HEK293 (cell line): Measurements from ENCODE around the gene SULT1A2.
"Not testable (repeated sequence)": the region's sequence is repeated elsewhere in the genome, so short reads cannot be mapped to it uniquely, and the experiment has no call there.

Source experiments
- CTCF ChIA-PET: fragments of 350-600 bp; formaldehyde crosslinking; extraction: SDS; loops from one replicate; lab custom pipeline; 2021; ENCODE audit warnings: antibody characterized with exemption; lab: Yijun Ruan, JAX
- POLR2A ChIA-PET: fragments of 300-600 bp; formaldehyde crosslinking; extraction: SDS; loops from one replicate; lab custom pipeline; 2020; ENCODE audit warnings: antibody characterized with exemption, inconsistent platforms; lab: Yijun Ruan, JAX
- H3K27ac ChIP-seq: fragments of 200-500 bp; sonication (Bioruptor generic); 2 replicates; pipeline ENCODE4 v1.5.1; 2014; ENCODE audit warnings: low read depth, low read length, control low read depth, inconsistent platforms; ENCODE audit errors: extremely low read depth
- H3K36me3 ChIP-seq, 2 experiments: fragments of 200-500 bp in 1 of 2; sonication (Bioruptor generic) in 1 of 2; 1 replicate in 1 of 2; 2 replicates in 1 of 2; pipeline ENCODE4 v1.5.1; 2014 to 2017; ENCODE audit warnings: inconsistent platforms in 2 of 2, low read length in 2 of 2; ENCODE audit not compliant: control insufficient read depth in 2 of 2, insufficient read depth in 1 of 2
- H3K4me1 ChIP-seq: fragments of 200-500 bp; sonication (Bioruptor generic); 2 replicates; pipeline ENCODE4 v1.5.1; 2014; ENCODE audit warnings: mild to moderate bottlenecking, low read length, inconsistent platforms; ENCODE audit not compliant: control insufficient read depth, insufficient read depth
- H3K4me3 ChIP-seq: 2 replicates; pipeline ENCODE4 v1.5.1; 2011; ENCODE audit warnings: low read depth, mild to moderate bottlenecking, control low read depth, low read length, moderate library complexity
- H3K9me3 ChIP-seq: fragments of 200-500 bp; sonication (Bioruptor generic); 2 replicates; pipeline ENCODE4 v1.5.1; 2014; ENCODE audit warnings: low read depth, low read length, inconsistent platforms; ENCODE audit not compliant: control insufficient read depth, insufficient read depth
- KLF16 ChIP-seq: fragments of 450-650 bp; formaldehyde crosslinking; IDR thresholded peaks from 2 replicates; pipeline ENCODE4 v1.5.1; 2017; ENCODE audit warnings: missing biosample characterization, missing genetic modification characterization
- ZBTB48 ChIP-seq: fragments of 450-650 bp; formaldehyde crosslinking; IDR thresholded peaks from 2 replicates; pipeline ENCODE4 v1.5.1; 2016; ENCODE audit warnings: missing biosample characterization, missing genetic modification characterization
- ZFP3 ChIP-seq: fragments of 450-650 bp; formaldehyde crosslinking; IDR thresholded peaks from 2 replicates; pipeline ENCODE4 v1.5.1; 2016; ENCODE audit warnings: low read depth, missing biosample characterization, missing genetic modification characterization
- ZNF155 ChIP-seq: fragments of 450-650 bp; formaldehyde crosslinking; IDR thresholded peaks from 2 replicates; pipeline ENCODE4 v1.5.1; 2016; ENCODE audit warnings: missing biosample characterization, missing genetic modification characterization
- ZNF341 ChIP-seq: fragments of 450-650 bp; formaldehyde crosslinking; IDR thresholded peaks from 2 replicates; pipeline ENCODE4; 2016; ENCODE audit warnings: low read depth, missing biosample characterization, missing genetic modification characterization
- ZNF701 ChIP-seq: fragments of 450-650 bp; formaldehyde crosslinking; IDR thresholded peaks from 2 replicates; pipeline ENCODE4 v1.5.1; 2016; ENCODE audit warnings: missing biosample characterization, missing genetic modification characterization
- ZNF777 ChIP-seq: fragments of 450-650 bp; formaldehyde crosslinking; IDR thresholded peaks from 2 replicates; pipeline ENCODE4 v1.5.1; 2017; ENCODE audit warnings: missing biosample characterization, missing genetic modification characterization, borderline replicate concordance
- ZXDB ChIP-seq: fragments of 450-650 bp; formaldehyde crosslinking; IDR thresholded peaks from 2 replicates; pipeline ENCODE4 v1.5.1; 2016; ENCODE audit warnings: missing biosample characterization, missing genetic modification characterization
- TF ChIP-seq, protein P1 (sequence below): fragments of 450-650 bp; formaldehyde crosslinking; IDR thresholded peaks from 2 replicates; pipeline ENCODE4 v1.5.0; 2017; ENCODE audit warnings: missing biosample characterization, missing genetic modification characterization, borderline replicate concordance
- TF ChIP-seq, protein P2 (sequence below): fragments of 450-650 bp; formaldehyde crosslinking; IDR thresholded peaks from 2 replicates; pipeline ENCODE4 v1.5.1; 2016; ENCODE audit warnings: missing biosample characterization, missing genetic modification characterization

SULT1A2 gene

DNA sequence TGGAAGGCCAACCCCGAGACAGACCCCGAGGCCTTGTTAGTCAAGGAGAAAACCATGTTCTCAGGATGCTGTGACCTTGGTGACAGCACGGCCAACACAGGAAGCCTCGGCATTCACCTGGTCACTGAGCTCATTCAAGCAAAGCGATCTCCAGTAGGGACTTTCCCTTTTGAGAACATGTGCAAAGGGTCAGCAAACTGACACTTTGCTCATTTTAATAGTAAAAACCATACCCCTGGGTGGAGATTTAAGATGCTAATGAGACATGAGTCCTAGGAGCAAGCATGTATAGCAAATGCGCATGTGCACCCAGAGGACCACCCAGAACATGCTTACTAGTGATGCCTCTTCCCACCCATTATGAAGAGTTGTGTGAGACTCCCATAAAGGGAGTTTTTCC is 5.7 kb upstream of the SULT1A2 start:
- no peak overlapping the region for H3K4me3 ChIP-seq
- TF ChIP-seq KLF16 (tag by site-specific recombination) (no peak), ZFP3 (tag by site-specific recombination) (no peak), ZNF777 (tag by site-specific recombination) (no peak), ZXDB (tag by site-specific recombination) (no peak), ZBTB48 (tag by site-specific recombination) (no peak), ZNF341 (tag by site-specific recombination) (no peak), ZNF155 (tag by site-specific recombination) (no peak), ZNF701 (tag by site-specific recombination) (no peak)
- TF ChIP-seq, protein P1, sequence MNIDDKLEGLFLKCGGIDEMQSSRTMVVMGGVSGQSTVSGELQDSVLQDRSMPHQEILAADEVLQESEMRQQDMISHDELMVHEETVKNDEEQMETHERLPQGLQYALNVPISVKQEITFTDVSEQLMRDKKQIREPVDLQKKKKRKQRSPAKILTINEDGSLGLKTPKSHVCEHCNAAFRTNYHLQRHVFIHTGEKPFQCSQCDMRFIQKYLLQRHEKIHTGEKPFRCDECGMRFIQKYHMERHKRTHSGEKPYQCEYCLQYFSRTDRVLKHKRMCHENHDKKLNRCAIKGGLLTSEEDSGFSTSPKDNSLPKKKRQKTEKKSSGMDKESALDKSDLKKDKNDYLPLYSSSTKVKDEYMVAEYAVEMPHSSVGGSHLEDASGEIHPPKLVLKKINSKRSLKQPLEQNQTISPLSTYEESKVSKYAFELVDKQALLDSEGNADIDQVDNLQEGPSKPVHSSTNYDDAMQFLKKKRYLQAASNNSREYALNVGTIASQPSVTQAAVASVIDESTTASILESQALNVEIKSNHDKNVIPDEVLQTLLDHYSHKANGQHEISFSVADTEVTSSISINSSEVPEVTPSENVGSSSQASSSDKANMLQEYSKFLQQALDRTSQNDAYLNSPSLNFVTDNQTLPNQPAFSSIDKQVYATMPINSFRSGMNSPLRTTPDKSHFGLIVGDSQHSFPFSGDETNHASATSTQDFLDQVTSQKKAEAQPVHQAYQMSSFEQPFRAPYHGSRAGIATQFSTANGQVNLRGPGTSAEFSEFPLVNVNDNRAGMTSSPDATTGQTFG (tag by site-specific recombination) = no peak
- TF ChIP-seq, protein P2, sequence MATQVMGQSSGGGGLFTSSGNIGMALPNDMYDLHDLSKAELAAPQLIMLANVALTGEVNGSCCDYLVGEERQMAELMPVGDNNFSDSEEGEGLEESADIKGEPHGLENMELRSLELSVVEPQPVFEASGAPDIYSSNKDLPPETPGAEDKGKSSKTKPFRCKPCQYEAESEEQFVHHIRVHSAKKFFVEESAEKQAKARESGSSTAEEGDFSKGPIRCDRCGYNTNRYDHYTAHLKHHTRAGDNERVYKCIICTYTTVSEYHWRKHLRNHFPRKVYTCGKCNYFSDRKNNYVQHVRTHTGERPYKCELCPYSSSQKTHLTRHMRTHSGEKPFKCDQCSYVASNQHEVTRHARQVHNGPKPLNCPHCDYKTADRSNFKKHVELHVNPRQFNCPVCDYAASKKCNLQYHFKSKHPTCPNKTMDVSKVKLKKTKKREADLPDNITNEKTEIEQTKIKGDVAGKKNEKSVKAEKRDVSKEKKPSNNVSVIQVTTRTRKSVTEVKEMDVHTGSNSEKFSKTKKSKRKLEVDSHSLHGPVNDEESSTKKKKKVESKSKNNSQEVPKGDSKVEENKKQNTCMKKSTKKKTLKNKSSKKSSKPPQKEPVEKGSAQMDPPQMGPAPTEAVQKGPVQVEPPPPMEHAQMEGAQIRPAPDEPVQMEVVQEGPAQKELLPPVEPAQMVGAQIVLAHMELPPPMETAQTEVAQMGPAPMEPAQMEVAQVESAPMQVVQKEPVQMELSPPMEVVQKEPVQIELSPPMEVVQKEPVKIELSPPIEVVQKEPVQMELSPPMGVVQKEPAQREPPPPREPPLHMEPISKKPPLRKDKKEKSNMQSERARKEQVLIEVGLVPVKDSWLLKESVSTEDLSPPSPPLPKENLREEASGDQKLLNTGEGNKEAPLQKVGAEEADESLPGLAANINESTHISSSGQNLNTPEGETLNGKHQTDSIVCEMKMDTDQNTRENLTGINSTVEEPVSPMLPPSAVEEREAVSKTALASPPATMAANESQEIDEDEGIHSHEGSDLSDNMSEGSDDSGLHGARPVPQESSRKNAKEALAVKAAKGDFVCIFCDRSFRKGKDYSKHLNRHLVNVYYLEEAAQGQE (tag by site-specific recombination) = no peak
- ChIA-PET CTCF (no interaction called here), POLR2A (no interaction called here)
- no peaks in the 10 kb centered on the region for H3K9me3 ChIP-seq
- H3K27ac ChIP-seq = no peak overlapping the region
- peaks cover 3 to 29% of the 10 kb centered on the region in 2 experiments; a peak in 2 of 3 replicates for H3K36me3 ChIP-seq
- no peaks in the 10 kb centered on the region for H3K4me1 ChIP-seq

DNA sequence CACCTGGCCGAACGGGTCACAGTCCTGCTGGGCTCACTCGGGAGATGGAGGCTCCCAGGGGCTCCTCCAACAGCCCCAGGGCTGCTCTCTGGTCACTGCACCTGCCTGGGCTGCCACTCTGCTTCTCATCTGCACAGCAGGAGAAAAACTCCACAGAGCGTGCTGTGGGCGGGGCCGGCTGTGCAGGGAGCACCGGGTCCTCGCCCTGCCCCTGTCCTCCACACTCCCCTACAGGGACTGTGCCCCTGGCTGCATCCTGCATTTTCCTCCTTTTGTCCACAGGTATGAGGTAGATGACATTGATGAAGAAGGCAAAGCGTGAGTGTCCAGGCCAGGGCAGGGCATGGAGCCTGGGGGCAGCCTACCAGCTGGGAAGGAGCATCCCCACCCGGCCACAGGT is 5.2 kb upstream of the SULT1A2 start:
- H3K4me1 ChIP-seq, H3K4me3 ChIP-seq, POLR2A ChIA-PET, H3K27ac ChIP-seq, H3K9me3 ChIP-seq, CTCF ChIA-PET: not testable (repeated sequence)
- peaks cover 3 to 26% of the 10 kb centered on the region in 2 experiments; a peak in 2 of 3 replicates for H3K36me3 ChIP-seq

DNA sequence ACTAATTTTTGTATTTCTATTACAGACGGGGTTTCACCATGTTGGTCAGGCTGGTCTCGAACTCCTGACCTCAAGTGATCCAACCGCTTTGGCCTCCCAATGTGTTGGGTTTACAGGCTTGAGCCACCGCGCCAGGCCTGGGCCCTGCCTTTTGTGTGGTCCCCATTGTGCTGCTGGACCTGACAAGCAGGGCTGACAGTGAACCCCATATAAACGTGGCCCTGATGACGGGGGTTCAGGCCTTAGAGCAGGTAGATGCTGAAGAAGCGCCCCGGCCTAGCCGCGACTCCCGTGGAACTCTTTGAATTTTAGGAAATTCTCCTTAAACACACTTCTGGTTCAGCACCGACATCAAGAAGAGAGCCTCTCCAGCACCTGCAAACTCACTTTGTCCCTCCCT is 4.7 kb upstream of the SULT1A2 start:
- CTCF ChIA-PET, H3K9me3 ChIP-seq, H3K27ac ChIP-seq, H3K4me1 ChIP-seq, H3K4me3 ChIP-seq, POLR2A ChIA-PET: not testable (repeated sequence)
- peaks cover 3 to 21% of the 10 kb centered on the region in 2 experiments; a peak in 2 of 3 replicates for H3K36me3 ChIP-seq

GRCh38 chr16:28600965-28601364 is 4.1 kb upstream of the SULT1A2 start:
- POLR2A ChIA-PET, H3K4me3 ChIP-seq, H3K4me1 ChIP-seq, CTCF ChIA-PET, H3K27ac ChIP-seq, H3K9me3 ChIP-seq: not testable (repeated sequence)
- peaks cover 3 to 15% of the 10 kb centered on the region in 2 experiments; a peak in 2 of 3 replicates for H3K36me3 ChIP-seq

DNA sequence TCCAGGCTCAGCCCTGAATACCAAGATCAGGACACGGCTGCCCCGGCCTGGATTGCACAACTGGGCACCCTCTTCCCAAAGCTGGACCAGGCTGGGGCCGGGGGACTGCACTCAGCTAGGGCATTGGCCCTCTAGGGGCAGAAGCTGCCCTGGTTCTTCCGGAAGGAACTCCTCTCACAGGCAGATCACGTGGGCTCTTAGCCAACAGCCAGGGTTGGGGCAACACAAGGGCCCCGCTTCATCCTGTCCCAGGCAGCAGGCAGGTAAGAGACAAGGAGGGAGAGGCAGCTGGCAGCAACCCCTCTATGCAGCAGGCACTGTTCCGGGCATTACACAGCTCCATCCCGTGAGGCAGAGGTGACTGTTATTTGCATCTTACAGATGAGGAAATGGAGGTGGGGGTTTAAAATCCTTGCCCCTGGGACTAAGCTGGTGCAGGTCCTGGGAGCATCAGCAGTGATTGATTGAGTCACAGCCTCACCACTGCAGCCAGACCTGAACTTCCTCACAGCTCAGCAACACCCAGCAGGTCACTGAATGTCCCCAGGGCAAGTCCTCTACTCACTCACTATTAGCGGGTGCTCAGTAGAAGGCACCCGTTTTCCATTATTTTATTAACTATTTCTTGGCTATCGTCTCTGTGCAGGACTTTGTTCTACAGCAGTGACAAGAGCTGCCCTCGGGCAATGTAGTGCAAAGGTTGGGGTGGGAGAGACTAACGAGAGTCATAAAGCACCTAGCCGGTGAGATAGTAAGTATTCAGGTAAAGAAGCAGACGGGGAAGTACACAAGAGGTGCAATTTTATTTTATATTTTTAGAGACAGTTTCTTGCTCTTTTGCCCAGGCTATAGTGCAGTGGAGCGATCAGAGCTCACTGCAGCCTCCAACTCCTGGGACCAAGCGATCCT is 2.8 kb upstream of the SULT1A2 start:
- H3K4me1 ChIP-seq, H3K9me3 ChIP-seq, CTCF ChIA-PET, H3K27ac ChIP-seq, POLR2A ChIA-PET, H3K4me3 ChIP-seq: not testable (repeated sequence)
- H3K36me3 ChIP-seq = peaks cover 0 to 11% of the 10 kb centered on the region in 2 experiments; a peak in 1 of 3 replicates
